Measurements from ENCODE around the gene STAG3.

STAG3 gene

GRCh38 chr7:100158229-100159098 is 19.3 kb upstream of the STAG3 start, which contains the start of gene TRAPPC14:
Gene TRAPPC14 (minus strand): TSS chr7:100158723. CDS start chr7:100158499, 224 bp downstream.
- no peaks in the 10 kb centered on the region for H3K9me3 ChIP-seq (ENCODE audit: control insufficient read depth, low read length)
- no peaks in the 10 kb centered on the region for H3K79me2 ChIP-seq
- H3K4me3 ChIP-seq (ENCODE audit: low read depth, low read length), result peak within 1 kb of the TSS; percentile 87
- H2AFZ ChIP-seq, result peak within 1 kb of the TSS; percentile 96
- no peaks in the 10 kb centered on the region for H3K27me3 ChIP-seq (ENCODE audit: control insufficient read depth, insufficient read depth, low read length)
- peak within 1 kb of the TSS; percentile 75 for H3K4me2 ChIP-seq (ENCODE audit: low read length)
- H3K27ac ChIP-seq, result peak within 1 kb of the TSS; percentile 91
- H3K9ac ChIP-seq, result peak within 1 kb of the TSS; percentile 80
- no peak for TF ChIP-seq CTCF (IDR thresholded peaks at IDR 0.05)
- H3K36me3 ChIP-seq (ENCODE audit: control insufficient read depth, insufficient read depth, low read length), result no peaks in the 10 kb centered on the region
- H3K4me1 ChIP-seq, result peaks cover 7% of the 10 kb centered on the region

GRCh38 chr7:100159099-100159623 is 18.6 kb upstream of the STAG3 start:
- Histone ChIP-seq H3K36me3 (ENCODE audit: control insufficient read depth, insufficient read depth, low read length) (no peaks in the 10 kb centered on the region), H3K4me2 (ENCODE audit: low read length) (peak overlapping the region; percentile 75), H3K79me2 (no peaks in the 10 kb centered on the region), H3K4me3 (ENCODE audit: low read depth, low read length) (peak overlapping the region; percentile 87), H3K9ac (no peak overlapping the region), H3K9me3 (ENCODE audit: control insufficient read depth, low read length) (no peaks in the 10 kb centered on the region), H3K4me1 (peaks cover 7% of the 10 kb centered on the region), H3K27me3 (ENCODE audit: control insufficient read depth, insufficient read depth, low read length) (no peaks in the 10 kb centered on the region), H3K27ac (peak overlapping the region; percentile 91), H2AFZ (peak overlapping the region; percentile 96)
- no peak for TF ChIP-seq CTCF (IDR thresholded peaks at IDR 0.05)

GRCh38 chr7:100160067-100160466 is 17.7 kb upstream of the STAG3 start:
- H3K9ac ChIP-seq, result no peak overlapping the region
- no peak overlapping the region for H3K27ac ChIP-seq
- no peak overlapping the region for H3K4me3 ChIP-seq (ENCODE audit: low read depth, low read length)
- no peaks in the 10 kb centered on the region for H3K36me3 ChIP-seq (ENCODE audit: control insufficient read depth, insufficient read depth, low read length)
- peaks cover 7% of the 10 kb centered on the region for H3K4me1 ChIP-seq
- H2AFZ ChIP-seq, result no peak overlapping the region
- no peak overlapping the region for H3K4me2 ChIP-seq (ENCODE audit: low read length)
- TF ChIP-seq CTCF (IDR thresholded peaks at IDR 0.05), result no peak
- no peaks in the 10 kb centered on the region for H3K27me3 ChIP-seq (ENCODE audit: control insufficient read depth, insufficient read depth, low read length)
- no peaks in the 10 kb centered on the region for H3K79me2 ChIP-seq
- H3K9me3 ChIP-seq (ENCODE audit: control insufficient read depth, low read length), result no peaks in the 10 kb centered on the region

GRCh38 chr7:100163006-100163531 is 14.6 kb upstream of the STAG3 start:
- Histone ChIP-seq H3K4me3 (ENCODE audit: low read depth, low read length) (no peak overlapping the region), H3K27me3 (ENCODE audit: control insufficient read depth, insufficient read depth, low read length) (no peaks in the 10 kb centered on the region), H3K79me2 (no peaks in the 10 kb centered on the region), H3K4me1 (peaks cover 6% of the 10 kb centered on the region), H2AFZ (no peak overlapping the region), H3K4me2 (ENCODE audit: low read length) (no peak overlapping the region), H3K9ac (no peak overlapping the region), H3K9me3 (ENCODE audit: control insufficient read depth, low read length) (no peaks in the 10 kb centered on the region), H3K27ac (no peak overlapping the region), H3K36me3 (ENCODE audit: control insufficient read depth, insufficient read depth, low read length) (no peaks in the 10 kb centered on the region)
- TF ChIP-seq CTCF (IDR thresholded peaks at IDR 0.05), result no peak

Measured in parathyroid adenoma (tissue), 2 donors.